ENCODE results near the gene TIPIN.

- TF ChIP-seq CTCF (conservative IDR thresholded peaks at IDR 0.05; ENCODE audit: low read depth, low read length) (no peak), EZH2phosphoT487 (IDR thresholded peaks at IDR 0.05; ENCODE audit: borderline replicate concordance, low read length) (no peak)
Measured at GRCh38 chr15:66405615-66406014, 49.1 kb upstream of the TIPIN start.

Measured in PC-3 (cell line).